ENCODE data around the gene GRM4.

GRCh38 chr6:34018026-34018425, 127.9 kb downstream of the GRM4 start:
- no peak for TF ChIP-seq EZH2phosphoT487 (IDR thresholded peaks at IDR 0.05; ENCODE audit: low read length)
- TF ChIP-seq CTCF (IDR thresholded peaks at IDR 0.05; ENCODE audit: low read length), result no peak
- no peak for TF ChIP-seq EZH2 (optimal IDR thresholded peaks at IDR 0.05; ENCODE audit: low read depth, low read length)
